BLaER1 (cell line): ENCODE results near the gene DNAH11.

Experiments used
- H3K27ac ChIP-seq: shearing (Covaris generic); formaldehyde crosslinking; 2 replicates; pipeline ENCODE4 v1.8.1; 2022
- H3K27me3 ChIP-seq: shearing (Covaris generic); formaldehyde crosslinking; 2 replicates; pipeline ENCODE4 v1.8.1; 2022
- H3K36me3 ChIP-seq: shearing (Covaris generic); formaldehyde crosslinking; 2 replicates; pipeline ENCODE4 v1.8.1; 2022
- H3K4me1 ChIP-seq: shearing (Covaris generic); formaldehyde crosslinking; 2 replicates; pipeline ENCODE4 v1.8.1; 2022
- H3K4me2 ChIP-seq: shearing (Covaris generic); formaldehyde crosslinking; 2 replicates; pipeline ENCODE4 v1.8.1; 2022
- H3K4me3 ChIP-seq: shearing (Covaris generic); formaldehyde crosslinking; 2 replicates; pipeline ENCODE4 v1.8.1; 2022
- H3K9ac ChIP-seq: shearing (Covaris generic); formaldehyde crosslinking; 2 replicates; pipeline ENCODE4 v1.8.1; 2022
- H3K9me3 ChIP-seq: shearing (Covaris generic); formaldehyde crosslinking; 2 replicates; pipeline ENCODE4 v1.8.1; 2022
- H4K20me1 ChIP-seq: shearing (Covaris generic); formaldehyde crosslinking; 2 replicates; pipeline ENCODE4 v1.8.1; 2022
- Cebpa-rat ChIP-seq: shearing (Covaris generic); IDR thresholded peaks from 2 replicates; pipeline ENCODE4 v1.8.1; 2022

DNAH11 gene

GRCh38 chr7:21585070-21585724 is 42.4 kb downstream of the DNAH11 start:
- H3K27me3 ChIP-seq, result no peaks in the 10 kb centered on the region
- no peak overlapping the region for H3K4me3 ChIP-seq
- H3K9ac ChIP-seq, result no peak overlapping the region
- no peak overlapping the region for H3K4me2 ChIP-seq
- no peak for TF ChIP-seq Cebpa-rat
- peaks cover 7% of the 10 kb centered on the region for H3K4me1 ChIP-seq
- peaks cover 12% of the 10 kb centered on the region; the same call in 1 of the 2 replicates for H3K9me3 ChIP-seq
- H3K27ac ChIP-seq, result no peak overlapping the region
- H4K20me1 ChIP-seq, result no peaks in the 10 kb centered on the region
- no peaks in the 10 kb centered on the region for H3K36me3 ChIP-seq

- no peak for TF ChIP-seq Cebpa-rat
- H3K27me3 ChIP-seq, result no peaks in the 10 kb centered on the region
- H4K20me1 ChIP-seq, result no peaks in the 10 kb centered on the region
- H3K4me1 ChIP-seq, result no peaks in the 10 kb centered on the region
- no peak overlapping the region for H3K4me3 ChIP-seq
- H3K27ac ChIP-seq, result no peak overlapping the region
- H3K36me3 ChIP-seq, result no peaks in the 10 kb centered on the region
- H3K9me3 ChIP-seq, result peaks cover 12% of the 10 kb centered on the region; the same call in 1 of the 2 replicates
- H3K4me2 ChIP-seq, result no peak overlapping the region
- no peak overlapping the region for H3K9ac ChIP-seq
Observed at GRCh38 chr7:21587139-21587784, 44.4 kb downstream of the DNAH11 start.

GRCh38 chr7:21596801-21597200 is 54.0 kb downstream of the DNAH11 start:
- no peaks in the 10 kb centered on the region for H3K27me3 ChIP-seq
- H3K9me3 ChIP-seq, result 0 out of 2 replicates have a peak, but pooled peaks cover 3% of the 10 kb centered on the region
- H3K4me2 ChIP-seq, result no peak overlapping the region
- no peaks in the 10 kb centered on the region for H3K4me1 ChIP-seq
- H3K36me3 ChIP-seq, result no peaks in the 10 kb centered on the region
- H4K20me1 ChIP-seq, result no peaks in the 10 kb centered on the region
- no peak overlapping the region for H3K9ac ChIP-seq
- H3K27ac ChIP-seq, result no peak overlapping the region
- H3K4me3 ChIP-seq, result no peak overlapping the region
- no peak for TF ChIP-seq Cebpa-rat

- Histone ChIP-seq H3K27ac (no peak overlapping the region), H3K4me2 (no peak overlapping the region), H3K4me1 (no peaks in the 10 kb centered on the region), H3K4me3 (no peak overlapping the region), H3K36me3 (no peaks in the 10 kb centered on the region), H3K9me3 (0 out of 2 replicates have a peak, but pooled peaks cover 3% of the 10 kb centered on the region), H3K27me3 (no peaks in the 10 kb centered on the region), H3K9ac (no peak overlapping the region), H4K20me1 (no peaks in the 10 kb centered on the region)
- TF ChIP-seq Cebpa-rat, result no peak
Observed at GRCh38 chr7:21603462-21603861, 60.6 kb downstream of the DNAH11 start.

GRCh38 chr7:21603972-21604749 is 61.3 kb downstream of the DNAH11 start:
- no peaks in the 10 kb centered on the region for H3K4me1 ChIP-seq
- no peak overlapping the region for H3K4me2 ChIP-seq
- no peak overlapping the region for H3K9ac ChIP-seq
- no peak for TF ChIP-seq Cebpa-rat
- H3K27ac ChIP-seq, result no peak overlapping the region
- no peaks in the 10 kb centered on the region for H4K20me1 ChIP-seq
- H3K27me3 ChIP-seq, result no peaks in the 10 kb centered on the region
- H3K9me3 ChIP-seq, result no peaks in the 10 kb centered on the region
- no peaks in the 10 kb centered on the region for H3K36me3 ChIP-seq
- no peak overlapping the region for H3K4me3 ChIP-seq

GRCh38 chr7:21605008-21605585 is 62.3 kb downstream of the DNAH11 start:
- no peak overlapping the region for H3K27ac ChIP-seq
- no peaks in the 10 kb centered on the region for H4K20me1 ChIP-seq
- no peak overlapping the region for H3K4me3 ChIP-seq
- H3K4me1 ChIP-seq, result no peaks in the 10 kb centered on the region
- H3K36me3 ChIP-seq, result no peaks in the 10 kb centered on the region
- no peak overlapping the region for H3K4me2 ChIP-seq
- H3K9me3 ChIP-seq, result no peaks in the 10 kb centered on the region
- H3K9ac ChIP-seq, result no peak overlapping the region
- no peak for TF ChIP-seq Cebpa-rat
- H3K27me3 ChIP-seq, result no peaks in the 10 kb centered on the region

GRCh38 chr7:21608465-21608864 is 65.6 kb downstream of the DNAH11 start:
- Histone ChIP-seq H3K4me2 (no peak overlapping the region), H4K20me1 (no peaks in the 10 kb centered on the region), H3K4me1 (no peaks in the 10 kb centered on the region), H3K27me3 (no peaks in the 10 kb centered on the region), H3K36me3 (no peaks in the 10 kb centered on the region), H3K4me3 (no peak overlapping the region), H3K9me3 (no peaks in the 10 kb centered on the region), H3K27ac (no peak overlapping the region), H3K9ac (no peak overlapping the region)
- TF ChIP-seq Cebpa-rat, result no peak

- no peak overlapping the region for H3K9ac ChIP-seq
Observed at GRCh38 chr7:21611129-21611528, 68.3 kb downstream of the DNAH11 start.

GRCh38 chr7:21616091-21616490 is 73.3 kb downstream of the DNAH11 start:
- TF ChIP-seq Cebpa-rat, result no peak
- Histone ChIP-seq H3K9ac (no peak overlapping the region), H3K4me2 (no peak overlapping the region), H3K4me3 (no peak overlapping the region), H3K27ac (no peak overlapping the region), H4K20me1 (no peaks in the 10 kb centered on the region), H3K9me3 (no peaks in the 10 kb centered on the region), H3K4me1 (no peaks in the 10 kb centered on the region), H3K27me3 (no peaks in the 10 kb centered on the region), H3K36me3 (no peaks in the 10 kb centered on the region)

More at GRCh38 chr7:21611129-21611528, 68.3 kb downstream of the DNAH11 start:
- TF ChIP-seq Cebpa-rat, result no peak
- H3K9me3 ChIP-seq, result no peaks in the 10 kb centered on the region
- H4K20me1 ChIP-seq, result no peaks in the 10 kb centered on the region
- no peak overlapping the region for H3K27ac ChIP-seq
- H3K4me3 ChIP-seq, result no peak overlapping the region
- no peaks in the 10 kb centered on the region for H3K36me3 ChIP-seq
- H3K27me3 ChIP-seq, result no peaks in the 10 kb centered on the region
- H3K4me1 ChIP-seq, result no peaks in the 10 kb centered on the region
- H3K4me2 ChIP-seq, result no peak overlapping the region
